LNCAP (cell line): ENCODE results near the gene NEDD4L.

Experiments
- CTCF ChIP-seq: fragments of 450-650 bp; IDR thresholded peaks from 2 replicates; pipeline ENCODE4 v1.5.1; 2017; ENCODE audit warnings: mild to moderate bottlenecking

NEDD4L gene

GRCh38 chr18:58048081-58048642 lies 4.1 kb downstream of the NEDD4L start:
- no peak for TF ChIP-seq CTCF

- TF ChIP-seq CTCF: no peak
These were observed 5.1 kb downstream of the NEDD4L start for GRCh38 chr18:58049000-58049688.

GRCh38 chr18:58051765-58052460 lies 7.9 kb downstream of the NEDD4L start:
- TF ChIP-seq CTCF: peak; percentile 32; the same call in 1 of the 2 replicates

- TF ChIP-seq CTCF: no peak
These were observed 8.9 kb downstream of the NEDD4L start for GRCh38 chr18:58052960-58053359.

GRCh38 chr18:58054041-58054781 lies 10.2 kb downstream of the NEDD4L start:
- no peak for TF ChIP-seq CTCF

- TF ChIP-seq CTCF: no peak
These were observed 12.0 kb downstream of the NEDD4L start for GRCh38 chr18:58055890-58056558.

GRCh38 chr18:58056852-58057251 lies 12.8 kb downstream of the NEDD4L start:
- no peak for TF ChIP-seq CTCF
